ENCODE results near the gene KIF16B. TPM values are rescaled to one million over a fixed set of nuclear protein-coding genes. Genes with fewer than 3 reads are reported as not detected.

KIF16B gene
- total RNA-seq, 1 experiment from 2014 or later, result 6.1 TPM

DNA sequence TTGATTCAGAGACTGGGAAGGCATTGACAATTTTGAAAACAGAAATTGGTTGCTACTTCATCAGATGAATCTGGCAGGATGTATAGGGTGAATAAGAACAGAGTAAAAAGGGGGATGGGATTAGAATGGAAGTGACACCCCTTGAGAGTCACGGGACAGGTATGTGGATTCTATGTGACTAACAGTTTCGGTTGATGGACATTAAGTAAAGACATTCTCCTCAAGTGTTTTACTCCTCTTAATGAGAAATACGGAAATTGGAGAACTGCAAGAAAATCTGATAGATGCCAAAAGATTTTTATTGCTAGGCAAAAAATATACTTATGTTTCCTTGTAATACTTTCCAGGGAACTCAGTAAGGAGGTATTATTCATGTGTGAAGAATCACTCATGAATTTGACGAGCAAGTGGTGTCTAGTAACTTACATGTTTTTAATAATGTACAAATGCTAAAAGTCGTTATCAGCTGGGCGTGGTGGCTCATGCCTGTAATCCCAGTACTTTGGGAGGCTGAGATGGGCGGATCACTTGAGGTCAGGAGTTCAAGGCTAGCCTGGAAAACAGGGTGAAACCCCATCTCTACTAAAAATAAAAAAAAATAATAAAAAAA, 135.8 kb downstream of the KIF16B start:
- H3K27me3 ChIP-seq (ENCODE audit: low read length), result no peaks in the 10 kb centered on the region
- no peak overlapping the region for H3K27ac ChIP-seq (ENCODE audit: low read length)
- H3K36me3 ChIP-seq (ENCODE audit: insufficient read depth, low read length), result no peaks in the 10 kb centered on the region
- H3K9ac ChIP-seq (ENCODE audit: low read length), result no peak overlapping the region
- H3K9me3 ChIP-seq (ENCODE audit: low read length), result no peaks in the 10 kb centered on the region
- no peak overlapping the region for H3K4me2 ChIP-seq (ENCODE audit: low read depth, low read length, poor library complexity, severe bottlenecking)
- no peaks in the 10 kb centered on the region for H3K79me2 ChIP-seq (ENCODE audit: low read length)
- no peaks in the 10 kb centered on the region for H3K9me2 ChIP-seq (replicated peaks; ENCODE audit: insufficient read depth, low read length)
- no peaks in the 10 kb centered on the region for H4K20me1 ChIP-seq (ENCODE audit: insufficient read depth, low read depth, low read length)
- DNase-seq, result no peak
- no peak overlapping the region for H3K4me3 ChIP-seq (ENCODE audit: low read length)
- H3K4me1 ChIP-seq (ENCODE audit: low read length), result no peaks in the 10 kb centered on the region
- H2AFZ ChIP-seq (ENCODE audit: low read length), result no peak overlapping the region

DNA sequence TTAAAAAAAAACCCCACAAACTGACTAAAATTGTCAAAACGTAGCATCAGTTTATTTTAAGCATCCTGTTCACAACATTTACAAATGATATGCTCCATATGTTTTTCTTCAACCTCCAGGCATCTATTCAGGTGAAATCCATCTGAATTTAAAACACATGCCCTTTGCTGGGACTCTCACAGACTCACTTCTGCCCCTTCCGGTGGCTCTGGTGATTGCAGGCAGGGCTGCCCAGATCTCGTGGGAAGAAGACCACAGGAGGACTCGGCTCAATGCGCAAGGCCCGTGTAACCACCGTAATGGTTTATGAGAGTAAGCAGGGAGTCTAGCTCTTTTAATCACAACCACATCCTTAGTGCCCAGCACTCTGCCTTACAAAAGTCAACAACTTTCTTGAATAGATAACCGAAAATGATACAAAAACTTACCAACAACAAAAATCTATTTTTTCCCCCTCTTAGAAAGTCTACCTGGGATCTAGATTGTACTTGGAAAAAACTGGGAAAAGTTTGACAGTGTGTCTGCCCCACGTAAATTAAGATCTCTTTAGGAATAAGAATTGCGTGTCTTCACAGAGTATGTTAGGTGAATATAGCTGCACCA, 139.1 kb downstream of the KIF16B start:
- Histone ChIP-seq H3K79me2 (ENCODE audit: low read length) (no peaks in the 10 kb centered on the region), H3K27me3 (ENCODE audit: low read length) (no peaks in the 10 kb centered on the region), H3K36me3 (ENCODE audit: insufficient read depth, low read length) (no peaks in the 10 kb centered on the region), H3K4me1 (ENCODE audit: low read length) (no peaks in the 10 kb centered on the region), H3K4me2 (ENCODE audit: low read depth, low read length, poor library complexity, severe bottlenecking) (no peak overlapping the region), H2AFZ (ENCODE audit: low read length) (no peak overlapping the region), H3K27ac (ENCODE audit: low read length) (no peak overlapping the region), H3K9me2 (replicated peaks; ENCODE audit: insufficient read depth, low read length) (no peaks in the 10 kb centered on the region), H3K4me3 (ENCODE audit: low read length) (no peak overlapping the region), H4K20me1 (ENCODE audit: insufficient read depth, low read depth, low read length) (no peaks in the 10 kb centered on the region), H3K9me3 (ENCODE audit: low read length) (no peaks in the 10 kb centered on the region), H3K9ac (ENCODE audit: low read length) (no peak overlapping the region)
- DNase-seq, result peak; percentile 84

DNA sequence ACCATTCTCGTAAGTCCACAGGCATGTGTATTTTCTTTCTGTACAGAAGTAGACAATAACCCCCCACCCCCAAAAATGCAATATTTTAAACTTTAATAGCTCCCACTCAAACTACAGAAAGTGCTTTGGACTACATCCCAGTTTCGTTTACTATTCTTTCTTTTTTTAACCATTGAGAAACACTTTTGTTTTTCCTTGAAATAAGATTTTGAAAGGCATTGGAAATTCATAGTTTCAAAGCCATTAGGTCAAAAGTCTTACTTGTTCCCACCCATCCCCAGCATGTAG, 140.0 kb downstream of the KIF16B start:
- DNase-seq, result no peak
- no peaks in the 10 kb centered on the region for H3K36me3 ChIP-seq (ENCODE audit: insufficient read depth, low read length)
- no peaks in the 10 kb centered on the region for H3K9me3 ChIP-seq (ENCODE audit: low read length)
- no peaks in the 10 kb centered on the region for H3K79me2 ChIP-seq (ENCODE audit: low read length)
- H2AFZ ChIP-seq (ENCODE audit: low read length), result no peak overlapping the region
- H3K4me1 ChIP-seq (ENCODE audit: low read length), result no peaks in the 10 kb centered on the region
- H4K20me1 ChIP-seq (ENCODE audit: insufficient read depth, low read depth, low read length), result no peaks in the 10 kb centered on the region
- no peaks in the 10 kb centered on the region for H3K27me3 ChIP-seq (ENCODE audit: low read length)
- H3K9ac ChIP-seq (ENCODE audit: low read length), result no peak overlapping the region
- H3K4me3 ChIP-seq (ENCODE audit: low read length), result no peak overlapping the region
- H3K4me2 ChIP-seq (ENCODE audit: low read depth, low read length, poor library complexity, severe bottlenecking), result no peak overlapping the region
- H3K9me2 ChIP-seq (replicated peaks; ENCODE audit: insufficient read depth, low read length), result no peaks in the 10 kb centered on the region
- no peak overlapping the region for H3K27ac ChIP-seq (ENCODE audit: low read length)

DNA sequence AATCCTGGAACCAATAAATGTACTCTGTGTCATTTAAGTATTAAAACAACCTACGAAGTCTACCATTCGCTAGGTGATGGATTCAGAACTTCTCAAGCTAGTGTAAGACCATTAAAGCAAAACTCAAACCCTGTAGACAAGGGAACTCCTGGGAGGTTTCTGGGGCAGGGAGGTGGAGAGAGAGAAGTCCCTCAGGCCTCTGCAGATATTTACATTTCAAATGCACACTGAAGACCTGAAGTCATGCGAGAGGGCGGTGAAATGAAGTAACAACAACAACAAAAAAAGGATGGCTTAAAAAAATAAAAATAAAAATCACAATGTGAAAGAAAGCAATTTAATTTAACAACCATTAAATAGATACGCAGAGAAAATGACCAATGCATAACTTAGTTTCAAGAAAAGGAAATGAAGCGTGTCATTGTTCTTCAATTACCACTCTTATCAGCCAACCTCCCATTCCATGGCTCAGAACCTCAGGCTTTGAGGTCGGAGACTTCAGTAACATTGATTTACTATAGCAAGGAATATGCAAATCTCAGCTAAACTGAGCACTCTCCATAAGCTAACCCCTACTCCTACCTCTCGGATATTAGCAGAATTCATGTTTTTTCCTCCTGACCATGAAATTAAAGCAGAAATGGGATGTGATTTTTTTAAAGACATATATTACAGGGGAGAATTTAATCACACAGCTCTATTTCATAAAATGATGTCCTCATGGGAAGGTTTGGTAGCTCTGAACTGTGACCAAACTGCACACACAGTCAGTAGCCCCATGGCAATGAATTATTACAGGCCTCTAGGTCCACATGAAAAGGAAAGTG, 140.6 kb downstream of the KIF16B start:
- H3K4me3 ChIP-seq (ENCODE audit: low read length), result no peak overlapping the region
- no peaks in the 10 kb centered on the region for H3K9me2 ChIP-seq (replicated peaks; ENCODE audit: insufficient read depth, low read length)
- H2AFZ ChIP-seq (ENCODE audit: low read length), result no peak overlapping the region
- no peaks in the 10 kb centered on the region for H3K27me3 ChIP-seq (ENCODE audit: low read length)
- no peak for DNase-seq
- no peak overlapping the region for H3K27ac ChIP-seq (ENCODE audit: low read length)
- no peaks in the 10 kb centered on the region for H3K79me2 ChIP-seq (ENCODE audit: low read length)
- no peak overlapping the region for H3K4me2 ChIP-seq (ENCODE audit: low read depth, low read length, poor library complexity, severe bottlenecking)
- H3K9ac ChIP-seq (ENCODE audit: low read length), result no peak overlapping the region
- H3K36me3 ChIP-seq (ENCODE audit: insufficient read depth, low read length), result no peaks in the 10 kb centered on the region
- no peaks in the 10 kb centered on the region for H4K20me1 ChIP-seq (ENCODE audit: insufficient read depth, low read depth, low read length)
- no peaks in the 10 kb centered on the region for H3K4me1 ChIP-seq (ENCODE audit: low read length)
- H3K9me3 ChIP-seq (ENCODE audit: low read length), result no peaks in the 10 kb centered on the region

DNA sequence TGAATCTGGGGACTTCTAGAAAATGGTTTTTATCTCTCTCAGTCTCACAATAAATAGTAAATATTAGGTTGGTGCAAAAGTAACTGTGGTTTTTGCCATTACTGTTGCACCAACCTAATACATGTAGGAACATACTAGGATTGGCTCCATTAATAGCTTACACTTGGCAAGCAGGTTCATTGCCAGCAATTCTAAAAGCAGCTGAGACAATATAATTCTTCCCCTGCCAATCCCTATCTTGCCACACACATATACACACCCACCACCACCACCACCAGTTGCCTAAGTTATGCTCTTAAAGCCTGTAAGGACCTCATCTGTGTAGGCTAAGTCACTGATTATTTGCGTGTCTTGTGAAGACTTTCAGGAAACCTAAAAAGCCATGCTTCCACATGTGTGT, 145.1 kb downstream of the KIF16B start:
- Histone ChIP-seq H3K4me2 (ENCODE audit: low read depth, low read length, poor library complexity, severe bottlenecking) (no peak overlapping the region), H3K9me2 (replicated peaks; ENCODE audit: insufficient read depth, low read length) (no peaks in the 10 kb centered on the region), H2AFZ (ENCODE audit: low read length) (no peak overlapping the region), H4K20me1 (ENCODE audit: insufficient read depth, low read depth, low read length) (no peaks in the 10 kb centered on the region), H3K4me1 (ENCODE audit: low read length) (no peaks in the 10 kb centered on the region), H3K9me3 (ENCODE audit: low read length) (no peaks in the 10 kb centered on the region), H3K4me3 (ENCODE audit: low read length) (no peak overlapping the region), H3K9ac (ENCODE audit: low read length) (no peak overlapping the region), H3K27me3 (ENCODE audit: low read length) (no peaks in the 10 kb centered on the region), H3K79me2 (ENCODE audit: low read length) (no peaks in the 10 kb centered on the region), H3K36me3 (ENCODE audit: insufficient read depth, low read length) (no peaks in the 10 kb centered on the region), H3K27ac (ENCODE audit: low read length) (no peak overlapping the region)
- no peak for DNase-seq

DNA sequence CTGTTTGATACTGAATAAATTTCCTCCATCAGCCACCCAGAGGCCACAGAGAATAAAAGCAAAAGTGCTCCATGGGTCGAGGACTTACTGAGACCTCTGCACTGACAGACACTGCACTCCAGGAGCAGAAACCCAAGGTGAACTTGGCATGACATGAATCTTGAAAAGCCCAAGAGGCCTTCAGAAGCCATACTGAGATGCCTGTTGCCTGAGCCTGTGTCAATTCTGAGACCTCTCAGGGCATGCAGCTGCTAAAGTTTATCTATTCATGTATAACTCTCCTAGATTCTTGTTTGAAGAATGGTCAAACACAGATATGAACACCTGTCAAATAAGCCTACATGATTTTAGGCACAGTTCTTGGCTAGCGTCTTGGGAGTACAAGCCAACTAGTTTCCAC, 145.7 kb downstream of the KIF16B start:
- no peaks in the 10 kb centered on the region for H3K79me2 ChIP-seq (ENCODE audit: low read length)
- no peak overlapping the region for H3K4me2 ChIP-seq (ENCODE audit: low read depth, low read length, poor library complexity, severe bottlenecking)
- H3K9ac ChIP-seq (ENCODE audit: low read length), result no peak overlapping the region
- no peaks in the 10 kb centered on the region for H4K20me1 ChIP-seq (ENCODE audit: insufficient read depth, low read depth, low read length)
- no peak overlapping the region for H3K4me3 ChIP-seq (ENCODE audit: low read length)
- H3K27ac ChIP-seq (ENCODE audit: low read length), result no peak overlapping the region
- DNase-seq, result no peak
- no peaks in the 10 kb centered on the region for H3K9me3 ChIP-seq (ENCODE audit: low read length)
- H3K27me3 ChIP-seq (ENCODE audit: low read length), result no peaks in the 10 kb centered on the region
- no peak overlapping the region for H2AFZ ChIP-seq (ENCODE audit: low read length)
- H3K4me1 ChIP-seq (ENCODE audit: low read length), result no peaks in the 10 kb centered on the region
- H3K9me2 ChIP-seq (replicated peaks; ENCODE audit: insufficient read depth, low read length), result no peaks in the 10 kb centered on the region
- H3K36me3 ChIP-seq (ENCODE audit: insufficient read depth, low read length), result no peaks in the 10 kb centered on the region

DNA sequence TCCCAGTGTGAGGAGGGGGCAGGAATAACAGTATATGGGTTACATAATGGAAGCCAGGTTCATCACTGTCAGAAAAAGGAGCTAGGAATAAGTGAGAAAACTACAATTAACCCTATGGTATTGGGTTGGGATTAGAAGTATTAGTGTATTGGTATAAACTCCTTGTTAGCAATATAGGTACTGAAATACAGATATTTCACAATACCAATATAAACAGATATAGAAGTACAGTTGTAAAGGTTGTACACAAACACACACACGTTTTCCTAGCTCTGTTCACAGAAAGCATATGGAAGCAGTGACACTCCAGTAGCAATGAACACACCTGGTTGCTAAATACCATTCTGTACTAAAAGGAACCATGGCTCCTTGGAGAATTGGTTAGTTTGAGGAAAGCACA, 148.5 kb downstream of the KIF16B start:
- no peaks in the 10 kb centered on the region for H3K9me3 ChIP-seq (ENCODE audit: low read length)
- H3K9ac ChIP-seq (ENCODE audit: low read length), result no peak overlapping the region
- no peaks in the 10 kb centered on the region for H3K36me3 ChIP-seq (ENCODE audit: insufficient read depth, low read length)
- no peaks in the 10 kb centered on the region for H3K4me1 ChIP-seq (ENCODE audit: low read length)
- H3K79me2 ChIP-seq (ENCODE audit: low read length), result no peaks in the 10 kb centered on the region
- no peak overlapping the region for H3K4me3 ChIP-seq (ENCODE audit: low read length)
- no peak for DNase-seq
- H3K9me2 ChIP-seq (replicated peaks; ENCODE audit: insufficient read depth, low read length), result no peaks in the 10 kb centered on the region
- no peak overlapping the region for H3K4me2 ChIP-seq (ENCODE audit: low read depth, low read length, poor library complexity, severe bottlenecking)
- no peak overlapping the region for H2AFZ ChIP-seq (ENCODE audit: low read length)
- no peaks in the 10 kb centered on the region for H4K20me1 ChIP-seq (ENCODE audit: insufficient read depth, low read depth, low read length)
- no peak overlapping the region for H3K27ac ChIP-seq (ENCODE audit: low read length)
- no peaks in the 10 kb centered on the region for H3K27me3 ChIP-seq (ENCODE audit: low read length)

DNA sequence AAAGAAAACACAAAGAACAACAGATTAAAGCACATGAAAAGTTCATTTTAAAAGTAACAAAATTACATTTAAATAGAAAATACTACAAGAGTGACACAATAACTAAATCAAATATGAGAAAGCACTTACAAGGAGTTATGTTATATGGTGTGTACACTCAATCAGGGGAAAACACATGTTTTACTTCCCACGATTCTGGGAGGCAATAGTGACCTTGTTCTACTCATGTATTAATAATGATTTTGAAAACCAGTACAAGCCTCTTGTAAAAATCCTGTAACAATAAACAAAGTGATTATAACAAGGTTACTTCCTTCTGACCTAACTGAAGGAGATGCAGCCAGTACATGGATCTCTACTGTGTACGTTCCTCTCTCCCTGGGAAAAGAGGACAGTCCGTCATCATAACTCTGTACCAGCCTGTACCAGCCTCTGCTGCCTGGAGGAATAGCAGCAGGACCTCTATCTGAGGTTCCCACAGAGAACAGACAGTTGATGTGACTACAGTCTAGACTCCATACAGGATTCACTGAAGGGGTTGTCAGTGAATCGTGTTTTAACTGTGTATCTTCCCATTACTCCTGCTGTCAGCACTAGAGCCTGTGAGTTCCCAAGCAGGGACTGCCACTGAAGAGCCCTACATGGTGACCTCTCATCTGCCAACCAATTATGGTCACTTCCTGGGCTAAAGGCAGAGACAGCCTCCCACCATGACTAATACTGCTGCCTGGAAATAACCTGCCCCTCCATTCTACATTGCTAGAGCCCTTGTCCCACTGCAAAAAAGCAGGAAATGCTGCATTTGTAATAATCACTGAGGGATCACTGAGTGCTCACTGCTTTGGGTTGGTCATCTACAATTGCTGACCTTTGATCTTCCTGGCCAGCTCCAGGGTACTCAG, 149.7 kb downstream of the KIF16B start:
- Histone ChIP-seq H3K79me2 (ENCODE audit: low read length) (no peaks in the 10 kb centered on the region), H3K9me2 (replicated peaks; ENCODE audit: insufficient read depth, low read length) (no peaks in the 10 kb centered on the region), H2AFZ (ENCODE audit: low read length) (no peak overlapping the region), H3K4me1 (ENCODE audit: low read length) (peaks cover 8% of the 10 kb centered on the region), H3K4me2 (ENCODE audit: low read depth, low read length, poor library complexity, severe bottlenecking) (no peak overlapping the region), H3K27ac (ENCODE audit: low read length) (no peak overlapping the region), H3K9ac (ENCODE audit: low read length) (no peak overlapping the region), H3K27me3 (ENCODE audit: low read length) (no peaks in the 10 kb centered on the region), H3K36me3 (ENCODE audit: insufficient read depth, low read length) (no peaks in the 10 kb centered on the region), H4K20me1 (ENCODE audit: insufficient read depth, low read depth, low read length) (no peaks in the 10 kb centered on the region), H3K4me3 (ENCODE audit: low read length) (no peak overlapping the region), H3K9me3 (ENCODE audit: low read length) (no peaks in the 10 kb centered on the region)
- no peak for DNase-seq
